ENCODE results near the gene PAPPA.

PAPPA gene

DNA sequence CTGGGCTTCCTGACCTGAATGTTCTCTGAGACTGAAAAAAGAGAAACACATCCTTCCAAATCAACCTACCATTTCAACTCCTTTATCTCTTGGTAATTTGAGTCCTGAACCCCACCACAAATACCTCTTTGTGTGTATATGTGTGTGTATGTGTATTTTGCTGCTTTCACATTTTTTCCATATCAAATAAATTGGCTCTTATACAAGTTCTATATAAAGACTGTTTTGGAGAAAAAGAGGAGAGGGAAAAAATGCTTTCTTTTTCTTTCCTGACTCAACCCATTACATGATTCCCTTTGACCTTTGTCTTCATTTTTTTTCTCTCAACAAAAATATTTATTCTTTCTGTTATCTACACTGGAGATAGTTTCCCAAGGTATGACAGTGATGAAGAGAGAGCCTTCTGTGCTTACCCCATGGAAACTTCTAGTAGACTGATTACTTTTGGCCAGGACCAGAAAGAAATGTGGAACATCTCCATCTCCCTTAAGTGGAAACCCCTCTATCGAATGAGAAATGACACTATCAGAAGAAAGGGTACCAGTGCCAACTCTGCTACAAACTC lies 85.3 kb downstream of the PAPPA start:
- Histone ChIP-seq H3K9me3 (ENCODE audit: insufficient read depth, low read length) (no peaks in the 10 kb centered on the region), H2AFZ (ENCODE audit: low read depth, low read length) (no peak overlapping the region), H3K27me3 (ENCODE audit: low read depth, low read length) (peaks cover 16% of the 10 kb centered on the region), H3K4me1 (ENCODE audit: low read length) (peaks cover 10% of the 10 kb centered on the region), H3K36me3 (replicated peaks; ENCODE audit: low read depth, low read length) (no peaks in the 10 kb centered on the region), H3K4me3 (ENCODE audit: low read length) (no peak overlapping the region), H3K79me2 (ENCODE audit: low read length) (no peaks in the 10 kb centered on the region), H3K9ac (ENCODE audit: low read length) (no peak overlapping the region), H3K27ac (ENCODE audit: low read length) (no peak overlapping the region), H3K4me2 (ENCODE audit: low read length) (no peak overlapping the region), H4K20me1 (ENCODE audit: insufficient read depth, low read length) (no peaks in the 10 kb centered on the region)
- no peak for TF ChIP-seq CTCF (IDR thresholded peaks at IDR 0.05; ENCODE audit: low read depth, low read length)
- TF ChIP-seq EZH2phosphoT487 (IDR thresholded peaks at IDR 0.05; ENCODE audit: low read depth): no peak

- no peaks in the 10 kb centered on the region for H3K9me3 ChIP-seq (ENCODE audit: insufficient read depth, low read length)
- no peak overlapping the region for H3K4me2 ChIP-seq (ENCODE audit: low read length)
- TF ChIP-seq CTCF (IDR thresholded peaks at IDR 0.05; ENCODE audit: low read depth, low read length): no peak
- no peak for TF ChIP-seq EZH2phosphoT487 (IDR thresholded peaks at IDR 0.05; ENCODE audit: low read depth)
- no peaks in the 10 kb centered on the region for H3K79me2 ChIP-seq (ENCODE audit: low read length)
- H3K27me3 ChIP-seq (ENCODE audit: low read depth, low read length): no peaks in the 10 kb centered on the region; the same call in 1 of the 2 replicates
- H3K4me1 ChIP-seq (ENCODE audit: low read length): peaks cover 10% of the 10 kb centered on the region
- no peaks in the 10 kb centered on the region for H3K36me3 ChIP-seq (replicated peaks; ENCODE audit: low read depth, low read length)
- H3K4me3 ChIP-seq (ENCODE audit: low read length): no peak overlapping the region
- no peak overlapping the region for H2AFZ ChIP-seq (ENCODE audit: low read depth, low read length)
- no peaks in the 10 kb centered on the region for H4K20me1 ChIP-seq (ENCODE audit: insufficient read depth, low read length)
- no peak overlapping the region for H3K27ac ChIP-seq (ENCODE audit: low read length)
- no peak overlapping the region for H3K9ac ChIP-seq (ENCODE audit: low read length)
Measured at GRCh38 chr9:116243708-116244107, 90.1 kb downstream of the PAPPA start.

- H3K4me3 ChIP-seq (ENCODE audit: low read length): no peak overlapping the region
- no peak overlapping the region for H2AFZ ChIP-seq (ENCODE audit: low read depth, low read length)
- H3K79me2 ChIP-seq (ENCODE audit: low read length): no peaks in the 10 kb centered on the region
- H3K4me1 ChIP-seq (ENCODE audit: low read length): no peaks in the 10 kb centered on the region; the same call in 1 of the 2 replicates
- no peak overlapping the region for H3K4me2 ChIP-seq (ENCODE audit: low read length)
- H4K20me1 ChIP-seq (ENCODE audit: insufficient read depth, low read length): no peaks in the 10 kb centered on the region
- no peaks in the 10 kb centered on the region; the same call in 1 of the 2 replicates for H3K27me3 ChIP-seq (ENCODE audit: low read depth, low read length)
- TF ChIP-seq CTCF (IDR thresholded peaks at IDR 0.05; ENCODE audit: low read depth, low read length): no peak
- no peak overlapping the region for H3K27ac ChIP-seq (ENCODE audit: low read length)
- no peak overlapping the region for H3K9ac ChIP-seq (ENCODE audit: low read length)
- H3K36me3 ChIP-seq (replicated peaks; ENCODE audit: low read depth, low read length): no peaks in the 10 kb centered on the region
- H3K9me3 ChIP-seq (ENCODE audit: insufficient read depth, low read length): no peaks in the 10 kb centered on the region
Measured at GRCh38 chr9:116247284-116247683, 93.7 kb downstream of the PAPPA start.

DNA sequence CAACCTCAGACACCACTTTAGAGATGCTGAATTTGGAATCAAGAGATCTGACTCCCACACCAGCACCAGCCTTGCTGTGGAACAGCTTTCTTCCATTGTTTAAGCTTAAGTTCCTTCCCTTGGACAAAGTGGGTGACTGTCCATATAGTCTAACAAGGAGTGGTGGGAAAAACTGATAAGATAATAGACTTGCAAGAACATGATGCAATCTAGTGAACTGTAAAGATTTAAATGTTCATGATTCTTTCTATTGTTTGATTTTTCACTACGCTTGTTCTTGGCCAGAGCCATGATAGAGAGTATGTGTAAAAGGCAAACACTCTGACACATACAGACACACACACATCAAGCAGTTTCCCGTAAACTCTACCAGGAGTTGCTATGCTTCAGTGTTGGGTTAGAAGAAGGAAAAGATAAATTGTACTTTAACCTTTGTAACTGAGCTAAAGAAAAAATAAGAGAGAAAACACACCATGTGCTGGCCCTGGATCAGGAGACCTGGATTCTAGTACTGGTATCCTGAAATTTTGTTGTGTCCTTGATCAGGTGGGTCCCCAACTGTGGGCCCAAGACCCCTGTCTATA lies 94.3 kb downstream of the PAPPA start:
- Histone ChIP-seq H3K27me3 (ENCODE audit: low read depth, low read length) (no peaks in the 10 kb centered on the region; the same call in 1 of the 2 replicates), H4K20me1 (ENCODE audit: insufficient read depth, low read length) (no peaks in the 10 kb centered on the region), H3K4me2 (ENCODE audit: low read length) (no peak overlapping the region), H3K9ac (ENCODE audit: low read length) (no peak overlapping the region), H3K27ac (ENCODE audit: low read length) (no peak overlapping the region), H3K36me3 (replicated peaks; ENCODE audit: low read depth, low read length) (no peaks in the 10 kb centered on the region), H2AFZ (ENCODE audit: low read depth, low read length) (no peak overlapping the region), H3K4me1 (ENCODE audit: low read length) (no peaks in the 10 kb centered on the region), H3K4me3 (ENCODE audit: low read length) (no peak overlapping the region), H3K9me3 (ENCODE audit: insufficient read depth, low read length) (no peaks in the 10 kb centered on the region), H3K79me2 (ENCODE audit: low read length) (no peaks in the 10 kb centered on the region)
- TF ChIP-seq EZH2phosphoT487 (IDR thresholded peaks at IDR 0.05; ENCODE audit: low read depth): no peak
- TF ChIP-seq CTCF (IDR thresholded peaks at IDR 0.05; ENCODE audit: low read depth, low read length): no peak
